GM06990 (cell line): ENCODE data around the gene RUSF1.

Source experiments
- DNase-seq: peaks from one replicate; pipeline ENCODE4 v3.0.0-alpha.2; 2011; ENCODE audit not compliant: insufficient read length; ENCODE audit errors: extremely low read depth
- H3K27me3 ChIP-seq: replicated peaks from 2 replicates; pipeline ENCODE4 v1.6.0; 2011; ENCODE audit warnings: low read length; ENCODE audit not compliant: control insufficient read depth, insufficient read depth
- H3K36me3 ChIP-seq: 2 replicates; pipeline ENCODE4 v1.5.1; 2011; ENCODE audit warnings: low read length; ENCODE audit not compliant: control insufficient read depth, insufficient read depth
- H3K4me3 ChIP-seq: replicated peaks from 2 replicates; pipeline ENCODE4 v1.5.1; 2011; ENCODE audit warnings: low read depth, mild to moderate bottlenecking, control low read depth, low read length
- CTCF ChIP-seq: IDR thresholded peaks from 2 replicates; pipeline ENCODE4 v1.5.1; 2011; ENCODE audit warnings: low read length, control low read depth, mild to moderate bottlenecking, inconsistent platforms; ENCODE audit not compliant: insufficient read depth, poor library complexity, severe bottlenecking

RUSF1 gene

GRCh38 chr16:31521368-31521767 lies 13.2 kb upstream of the RUSF1 start:
- no peak for TF ChIP-seq CTCF
- no peak for DNase-seq
- Histone ChIP-seq H3K27me3 (no peaks in the 10 kb centered on the region), H3K4me3 (no peak overlapping the region), H3K36me3 (no peaks in the 10 kb centered on the region)

DNA sequence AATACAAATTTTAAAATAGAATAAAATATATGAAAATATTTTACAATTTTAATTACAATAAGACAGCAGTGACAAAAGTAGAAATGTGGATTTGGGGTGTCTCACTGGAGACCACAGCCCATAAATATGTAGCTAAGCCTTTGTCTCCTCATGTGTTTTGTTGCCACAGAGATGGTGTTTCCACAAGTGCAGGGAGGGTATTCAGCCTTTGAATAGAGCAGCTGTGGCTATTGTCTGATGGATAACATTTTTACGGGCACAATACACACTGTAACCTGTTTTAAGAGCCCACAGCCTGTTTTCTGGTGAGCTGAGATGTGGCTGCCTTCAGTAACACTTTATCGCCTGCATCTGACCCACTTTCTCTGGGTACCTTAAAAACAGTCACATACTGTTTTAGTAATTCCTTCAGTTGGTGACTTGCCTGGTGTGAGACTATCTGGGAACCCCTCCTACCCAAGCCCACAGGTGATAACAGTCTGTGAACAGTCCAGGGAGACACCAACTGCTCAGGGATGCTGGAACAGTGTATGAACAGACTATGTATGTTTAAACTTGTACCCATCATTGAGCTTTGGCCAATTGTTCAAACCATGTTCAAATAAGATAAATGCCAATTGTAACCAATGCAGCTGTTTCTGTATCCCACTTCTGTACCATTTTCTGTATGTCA lies 11.7 kb upstream of the RUSF1 start:
- H3K36me3 ChIP-seq: no peaks in the 10 kb centered on the region
- no peak for TF ChIP-seq CTCF
- H3K4me3 ChIP-seq: no peak overlapping the region
- H3K27me3 ChIP-seq: no peaks in the 10 kb centered on the region
- DNase-seq: no peak

- H3K4me3 ChIP-seq: no peak overlapping the region
- H3K36me3 ChIP-seq: no peaks in the 10 kb centered on the region
- DNase-seq: no peak
- TF ChIP-seq CTCF: no peak
- no peaks in the 10 kb centered on the region for H3K27me3 ChIP-seq
Observed at GRCh38 chr16:31517800-31518402, 9.7 kb upstream of the RUSF1 start.

DNA sequence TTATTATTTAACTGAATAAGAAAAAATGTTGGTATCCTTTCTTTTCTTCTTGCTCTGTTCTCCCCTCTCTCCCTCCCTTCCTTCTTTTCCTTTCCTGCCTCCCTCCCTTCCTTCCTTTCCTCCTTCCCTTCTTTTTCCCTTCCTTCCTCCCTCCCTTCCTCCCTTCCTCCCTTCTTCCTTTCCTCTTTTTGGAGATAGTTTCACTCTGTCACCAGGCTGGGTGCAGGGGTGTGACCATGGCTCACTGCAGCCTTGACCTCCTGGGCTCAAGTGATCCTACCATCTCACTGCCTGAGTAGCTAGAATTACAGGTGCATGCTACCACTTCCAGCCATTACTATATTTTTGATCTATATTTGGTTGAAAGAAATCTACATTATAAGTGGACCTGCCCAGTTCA lies 5.7 kb upstream of the RUSF1 start:
- no peaks in the 10 kb centered on the region for H3K27me3 ChIP-seq
- no peak for DNase-seq
- H3K4me3 ChIP-seq: no peak overlapping the region
- H3K36me3 ChIP-seq: no peaks in the 10 kb centered on the region
- no peak for TF ChIP-seq CTCF

GRCh38 chr16:31513126-31513525 lies 4.9 kb upstream of the RUSF1 start:
- H3K36me3 ChIP-seq: no peaks in the 10 kb centered on the region
- H3K27me3 ChIP-seq: no peaks in the 10 kb centered on the region
- TF ChIP-seq CTCF: no peak
- no peak overlapping the region for H3K4me3 ChIP-seq
- DNase-seq: no peak
